HG03095 (cell line): ENCODE data around the gene CHST1.

ENCODE experiments used
- ATAC-seq: cut with Tn5 transposase; IDR thresholded peaks from one replicate; pipeline ENCODE4 v1.9.1; 2021; ENCODE audit warnings: moderate library complexity; ENCODE audit not compliant: unreplicated experiment

Gene CHST1

DNA sequence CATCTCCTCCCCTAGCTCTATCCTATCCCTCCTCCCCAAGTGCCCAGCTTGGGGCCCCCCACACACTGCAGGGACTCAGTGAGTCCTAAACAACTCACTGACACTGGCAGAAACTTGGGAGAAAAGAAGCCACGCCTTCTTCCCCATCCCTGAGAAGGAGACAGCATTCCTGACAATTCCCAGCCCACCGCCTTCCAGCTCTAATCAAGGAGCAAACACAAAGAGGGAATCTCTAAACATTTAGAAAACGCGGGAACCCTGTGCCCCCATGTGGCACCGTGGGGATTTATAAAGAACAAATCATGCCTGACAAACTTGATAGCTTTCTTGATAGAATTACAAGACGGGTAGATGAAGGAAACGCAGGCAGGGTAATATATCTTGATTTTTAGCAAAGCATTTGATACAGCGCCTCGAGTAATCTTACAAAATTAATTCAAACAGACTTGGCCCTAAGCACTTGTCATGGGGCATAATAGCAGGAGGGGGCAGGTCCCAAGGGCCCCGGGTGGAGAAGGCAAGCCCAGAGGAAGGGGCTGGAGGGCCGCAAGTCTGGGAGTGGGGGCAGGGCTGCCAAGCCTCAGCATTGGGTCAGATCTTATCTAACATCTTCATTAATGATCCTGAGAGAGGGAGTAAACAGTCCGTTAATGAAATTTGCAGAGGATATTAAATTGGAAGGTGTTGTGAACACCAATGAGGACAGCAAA, 4.5 kb downstream of the CHST1 start:
- ATAC-seq, result no peak

DNA sequence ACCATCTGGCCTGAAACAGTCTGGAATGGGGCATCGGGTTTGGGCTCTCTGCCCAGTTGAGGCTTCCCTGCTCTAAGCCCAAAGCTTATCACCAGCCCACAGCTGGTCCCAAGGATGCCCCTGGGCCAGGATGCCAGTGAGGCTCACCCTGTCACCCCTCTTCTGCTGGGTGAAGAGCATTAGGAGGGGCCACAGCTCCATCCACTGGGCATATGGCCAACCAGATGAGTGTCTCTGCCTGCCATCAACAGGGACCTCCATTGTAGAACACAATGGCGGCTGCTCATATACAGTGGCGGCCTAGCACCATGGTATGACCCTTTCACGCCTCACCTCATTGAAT, 5.6 kb downstream of the CHST1 start:
- ATAC-seq, result no peak

DNA sequence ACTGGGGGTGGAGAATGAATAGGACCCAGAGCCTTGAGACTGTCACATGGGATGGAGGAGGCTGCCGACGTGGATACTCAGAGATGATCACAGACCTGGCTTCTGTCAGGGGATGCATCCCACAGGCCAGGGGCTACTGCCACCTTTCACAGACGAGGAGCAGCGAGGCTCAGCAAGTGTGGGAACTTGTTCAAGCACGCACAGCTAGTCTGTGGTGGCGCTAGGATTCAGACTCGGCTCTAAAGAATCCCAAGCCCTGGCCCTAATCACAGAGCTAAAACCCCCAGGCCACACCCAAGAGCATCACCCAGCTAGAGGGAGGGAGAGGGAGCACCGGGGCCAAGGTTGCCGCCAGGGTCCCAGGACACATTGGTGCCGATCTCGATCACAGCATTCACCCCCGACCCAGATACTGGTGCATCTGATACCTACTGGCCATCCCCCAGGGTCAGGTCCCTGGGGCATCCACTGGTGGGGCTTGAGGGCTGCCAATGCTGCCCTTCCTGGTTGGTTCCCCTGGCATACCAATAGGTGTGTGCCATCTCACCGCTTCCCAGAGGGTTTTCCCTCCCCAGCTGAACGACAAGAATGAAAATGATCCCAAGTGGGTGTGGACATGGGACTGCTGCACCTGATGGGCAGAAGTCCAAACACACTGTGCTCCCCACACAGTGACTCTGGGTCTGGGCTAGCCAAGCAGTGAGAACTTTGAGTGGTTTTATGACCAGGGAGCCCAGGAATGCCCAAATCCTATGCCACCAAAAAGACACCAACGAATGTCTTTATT, 6.2 kb downstream of the CHST1 start:
- ATAC-seq, result no peak

DNA sequence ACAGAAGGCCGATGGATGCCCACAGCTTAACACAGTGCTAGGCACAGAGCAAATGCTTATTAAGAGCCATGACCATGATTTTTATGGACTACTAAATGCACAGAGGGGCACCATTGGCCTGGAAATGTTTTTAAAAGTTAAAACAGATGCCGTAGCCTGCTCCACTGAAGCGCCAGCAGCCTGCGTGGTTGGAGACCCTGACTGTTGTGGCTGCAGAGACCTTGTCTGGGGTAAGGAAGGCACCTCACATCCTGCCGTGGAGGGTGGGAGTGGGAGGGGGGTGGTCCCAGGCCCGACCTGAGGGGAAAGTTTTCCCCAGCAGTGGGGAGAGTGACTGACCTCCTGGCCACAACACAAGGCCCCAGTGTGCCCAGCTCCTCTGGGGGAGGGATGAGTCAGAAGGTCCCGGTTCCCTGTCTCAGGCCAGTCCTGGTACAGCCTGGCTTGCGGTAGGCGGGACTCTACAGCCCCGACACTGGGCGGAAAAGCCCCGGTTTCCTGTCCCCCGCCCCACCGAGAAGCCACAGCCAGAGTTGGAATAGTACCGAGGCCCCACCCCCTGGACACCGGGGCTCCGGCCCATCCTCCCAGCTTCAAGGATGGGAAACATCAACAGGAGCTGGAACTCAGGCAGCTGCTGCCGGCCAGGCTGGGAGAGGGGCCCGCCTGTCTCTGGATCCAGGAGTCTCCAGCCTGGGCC, 7.0 kb downstream of the CHST1 start:
- ATAC-seq, result peak; percentile 52

DNA sequence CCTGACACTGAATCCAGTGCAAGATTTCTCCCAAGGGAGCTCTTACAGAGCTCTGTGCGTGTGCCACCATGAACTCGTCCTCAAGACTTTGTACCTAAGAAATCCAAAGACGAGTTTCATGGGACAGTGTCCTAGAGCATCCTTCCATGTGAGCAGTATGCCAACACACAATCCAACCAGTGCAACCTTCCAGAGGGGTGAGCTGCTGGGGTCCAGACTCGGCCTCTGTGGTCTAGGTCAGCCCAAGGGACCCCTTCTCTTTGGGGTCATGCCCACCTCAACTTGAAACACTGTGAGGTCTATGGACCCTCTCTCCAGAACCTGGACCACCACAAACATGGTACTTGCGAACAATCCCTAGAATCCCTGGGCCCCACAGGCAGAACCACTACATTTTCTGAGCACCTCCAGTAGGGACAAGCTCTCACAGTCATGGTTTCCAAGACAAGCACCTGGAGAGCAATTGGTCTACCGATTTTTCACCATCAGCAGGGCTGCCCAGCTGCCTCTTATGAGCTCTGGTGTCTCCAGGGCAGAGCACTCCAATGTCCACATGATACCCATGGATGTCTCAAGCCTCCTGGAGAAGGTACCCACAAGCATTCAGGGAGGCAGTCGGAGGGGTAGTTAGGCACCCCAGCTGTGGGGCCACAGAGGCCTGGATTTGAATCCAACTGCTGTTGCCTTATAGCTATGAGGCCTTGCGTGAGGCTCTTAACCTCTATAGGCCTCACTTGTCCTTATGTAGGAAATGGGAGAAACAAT, 7.7 kb downstream of the CHST1 start:
- no peak for ATAC-seq

DNA sequence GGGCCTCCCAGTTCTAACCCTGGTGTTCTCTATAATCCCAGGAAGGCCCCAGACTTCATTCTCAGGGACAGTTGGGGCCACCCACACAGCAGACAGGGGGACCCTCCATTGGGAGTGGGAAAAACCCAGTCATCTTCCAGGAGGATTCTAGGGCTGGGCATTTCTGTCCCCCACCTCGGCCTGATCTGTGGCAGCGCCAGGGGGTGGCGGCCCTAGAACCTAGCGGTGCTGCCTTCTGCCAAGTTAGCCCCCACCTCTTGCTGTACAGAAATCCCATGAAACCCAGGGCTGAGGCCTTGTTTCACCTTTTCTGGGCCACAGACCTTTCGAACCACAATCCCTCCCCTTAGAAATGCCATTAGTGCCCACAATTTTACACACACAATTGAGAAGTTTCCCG, 9.6 kb downstream of the CHST1 start:
- no peak for ATAC-seq

DNA sequence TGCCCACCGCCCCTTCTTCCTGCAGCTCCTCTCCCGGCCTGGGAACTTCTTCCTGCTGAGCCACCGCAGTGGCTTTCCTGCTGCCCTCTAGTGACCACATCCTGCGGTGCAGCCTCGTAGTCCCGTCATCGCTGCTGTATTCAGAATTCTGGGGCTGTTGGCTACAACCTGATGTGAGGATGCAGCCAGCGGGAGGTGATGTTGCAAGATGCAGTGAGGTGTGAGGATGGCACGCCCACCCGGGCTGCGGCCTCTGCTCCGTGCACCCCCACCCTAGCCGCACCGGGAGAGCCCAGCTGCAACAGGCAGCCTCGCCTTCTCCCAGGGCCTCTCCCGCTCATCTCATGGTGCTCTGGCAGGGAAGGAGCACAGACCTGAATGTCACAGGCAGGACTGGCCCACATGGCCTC, 10.1 kb downstream of the CHST1 start:
- no peak for ATAC-seq

DNA sequence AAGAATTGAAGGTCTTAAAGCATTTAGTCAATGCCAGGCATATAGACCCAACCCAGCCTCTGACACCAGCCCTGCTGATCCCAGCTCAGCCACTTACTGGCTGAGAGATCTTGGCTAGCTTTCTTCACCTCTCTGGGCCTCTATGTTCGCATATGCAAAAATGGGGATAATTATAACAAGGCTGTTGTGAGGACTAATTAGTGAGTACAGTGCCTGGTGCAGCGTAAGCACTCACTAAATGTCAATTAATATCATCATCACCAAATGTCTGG, 10.5 kb downstream of the CHST1 start:
- ATAC-seq, result no peak

DNA sequence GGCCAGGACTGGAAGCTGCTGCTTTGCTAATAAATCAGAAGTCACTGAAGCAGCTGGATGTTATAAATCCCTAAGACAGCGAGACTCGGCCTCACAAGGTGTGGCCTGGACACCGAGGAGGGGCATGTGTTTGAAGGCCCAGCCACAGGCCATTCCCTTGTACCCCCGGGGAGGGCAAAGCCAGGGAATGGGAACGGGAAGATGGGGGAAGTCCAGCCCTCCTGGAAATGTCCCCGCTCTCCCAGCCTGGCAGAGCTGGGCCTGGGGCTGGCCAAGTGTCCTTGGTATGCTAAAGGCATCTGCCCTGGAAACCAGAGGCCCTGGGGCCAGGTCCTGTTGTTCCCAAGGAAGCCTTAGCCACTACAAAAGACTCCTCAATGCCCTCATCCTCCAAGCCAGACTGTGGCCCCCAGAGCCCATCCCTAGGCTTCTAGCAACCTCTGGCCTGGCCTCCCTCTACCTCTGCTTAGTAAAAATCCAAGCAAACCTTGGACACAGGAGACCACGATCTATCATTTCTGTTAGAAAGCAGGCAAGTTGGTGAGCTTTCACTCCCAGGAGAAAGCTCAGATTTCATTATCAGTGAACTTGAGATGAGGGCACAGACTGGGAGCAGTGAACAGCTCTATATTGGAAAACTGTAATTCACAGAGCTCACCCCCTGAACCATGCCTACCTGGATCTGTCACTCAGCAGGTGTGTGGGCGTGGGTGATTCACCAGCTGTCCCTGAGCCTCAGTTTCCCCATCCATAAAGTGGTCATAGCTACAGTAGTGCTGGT, 11.0 kb downstream of the CHST1 start:
- ATAC-seq, result no peak

DNA sequence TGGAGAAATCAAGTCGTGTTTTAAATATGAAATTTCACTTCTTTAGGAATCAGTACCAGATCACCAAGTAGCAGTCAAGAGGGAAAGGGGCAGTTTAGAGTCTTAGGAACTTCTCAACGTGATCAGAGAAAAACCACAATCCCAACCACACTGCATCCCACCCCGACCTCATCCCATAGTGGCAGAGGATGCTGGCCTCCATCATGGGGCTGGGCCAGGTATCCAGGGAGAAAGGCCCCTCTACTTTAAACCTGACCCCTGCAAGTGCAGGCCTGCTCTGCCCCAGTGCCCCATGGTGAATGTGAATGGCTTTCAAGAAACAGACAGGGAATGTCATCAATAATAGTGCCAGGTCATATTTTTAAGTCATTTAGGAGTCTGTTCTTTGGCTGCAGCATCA, 12.1 kb downstream of the CHST1 start:
- ATAC-seq, result no peak

DNA sequence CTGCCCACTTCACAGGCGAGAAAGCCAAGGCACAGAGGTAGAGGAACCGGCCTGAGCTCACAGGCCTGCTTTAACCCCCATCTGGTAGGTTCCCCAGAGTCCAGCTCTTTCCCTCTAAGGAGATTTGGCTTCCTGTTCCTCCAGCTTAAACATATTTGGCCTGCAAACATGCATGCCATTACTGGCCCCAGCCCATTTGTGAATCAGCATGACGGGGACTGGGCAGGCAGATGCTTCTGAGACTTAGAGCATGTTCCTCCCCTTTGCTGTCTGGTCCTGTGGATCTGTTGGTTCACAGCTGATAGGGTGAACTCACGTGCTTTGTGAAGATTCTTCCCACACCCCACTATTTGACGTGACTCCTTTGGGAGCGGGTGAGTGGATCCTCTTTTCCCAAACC, 12.6 kb downstream of the CHST1 start:
- ATAC-seq, result no peak

DNA sequence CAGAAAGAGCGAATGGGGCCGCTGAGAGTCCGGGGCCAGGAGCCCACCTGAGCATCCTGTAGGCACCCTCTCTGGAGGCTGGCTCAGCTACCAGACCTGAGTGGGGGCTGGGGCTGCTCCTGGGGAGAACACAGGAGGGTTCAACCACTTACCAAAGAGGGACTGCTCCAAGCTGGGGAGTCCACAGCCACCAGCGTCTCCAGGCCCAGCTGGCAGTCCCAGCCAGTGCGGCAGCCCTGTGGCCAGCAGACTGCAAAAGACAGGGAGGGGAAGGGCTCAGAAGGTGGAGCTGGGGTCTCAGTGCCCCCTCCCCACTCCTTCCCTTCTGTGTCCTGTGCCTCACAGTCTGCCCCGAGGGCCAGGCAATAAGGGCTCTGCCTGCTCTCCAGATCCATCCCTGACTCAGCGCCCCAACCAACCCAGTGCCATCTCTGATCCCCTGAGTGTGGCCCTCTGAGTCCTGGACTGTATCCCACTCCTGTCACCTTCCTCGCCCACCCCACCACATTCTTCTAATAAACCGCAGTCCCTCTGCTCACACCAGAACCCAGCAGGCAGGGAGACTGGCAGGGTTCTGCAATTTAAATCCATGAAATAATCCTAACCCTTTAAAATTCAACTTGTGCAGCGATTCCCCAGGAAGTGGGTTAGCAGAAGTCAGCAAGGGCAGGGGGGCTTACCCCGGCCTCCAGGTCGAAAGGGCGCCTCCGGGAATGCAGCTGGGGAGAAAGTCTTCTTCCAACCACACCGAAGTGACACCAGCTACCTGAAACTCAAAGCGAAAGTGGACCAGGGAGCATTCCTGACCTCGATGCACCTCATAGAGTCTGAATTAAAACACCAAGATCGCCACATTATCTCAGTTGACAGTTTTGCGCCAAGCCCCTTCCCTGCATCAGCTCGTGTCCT, 13.3 kb downstream of the CHST1 start:
- ATAC-seq, result no peak

DNA sequence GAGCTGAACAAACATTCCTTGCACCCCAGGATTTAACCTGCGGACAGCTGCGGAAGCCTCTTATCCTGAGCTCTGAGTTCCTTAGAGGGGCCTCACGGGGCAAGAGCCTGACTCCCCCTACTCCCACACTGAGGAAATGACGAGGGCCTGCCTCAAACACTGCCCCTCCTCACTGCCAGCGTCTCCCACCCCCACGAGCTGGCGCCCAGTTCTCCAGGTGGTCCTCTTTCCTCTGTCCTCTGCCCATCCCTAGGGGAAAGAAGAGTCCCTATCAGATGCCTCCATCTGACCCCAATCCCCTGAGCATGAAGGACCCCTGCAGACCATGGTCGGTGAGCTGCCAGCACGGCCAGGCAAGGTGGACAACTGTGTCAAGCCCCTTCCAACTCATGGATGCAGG, 14.3 kb downstream of the CHST1 start:
- ATAC-seq, result no peak

DNA sequence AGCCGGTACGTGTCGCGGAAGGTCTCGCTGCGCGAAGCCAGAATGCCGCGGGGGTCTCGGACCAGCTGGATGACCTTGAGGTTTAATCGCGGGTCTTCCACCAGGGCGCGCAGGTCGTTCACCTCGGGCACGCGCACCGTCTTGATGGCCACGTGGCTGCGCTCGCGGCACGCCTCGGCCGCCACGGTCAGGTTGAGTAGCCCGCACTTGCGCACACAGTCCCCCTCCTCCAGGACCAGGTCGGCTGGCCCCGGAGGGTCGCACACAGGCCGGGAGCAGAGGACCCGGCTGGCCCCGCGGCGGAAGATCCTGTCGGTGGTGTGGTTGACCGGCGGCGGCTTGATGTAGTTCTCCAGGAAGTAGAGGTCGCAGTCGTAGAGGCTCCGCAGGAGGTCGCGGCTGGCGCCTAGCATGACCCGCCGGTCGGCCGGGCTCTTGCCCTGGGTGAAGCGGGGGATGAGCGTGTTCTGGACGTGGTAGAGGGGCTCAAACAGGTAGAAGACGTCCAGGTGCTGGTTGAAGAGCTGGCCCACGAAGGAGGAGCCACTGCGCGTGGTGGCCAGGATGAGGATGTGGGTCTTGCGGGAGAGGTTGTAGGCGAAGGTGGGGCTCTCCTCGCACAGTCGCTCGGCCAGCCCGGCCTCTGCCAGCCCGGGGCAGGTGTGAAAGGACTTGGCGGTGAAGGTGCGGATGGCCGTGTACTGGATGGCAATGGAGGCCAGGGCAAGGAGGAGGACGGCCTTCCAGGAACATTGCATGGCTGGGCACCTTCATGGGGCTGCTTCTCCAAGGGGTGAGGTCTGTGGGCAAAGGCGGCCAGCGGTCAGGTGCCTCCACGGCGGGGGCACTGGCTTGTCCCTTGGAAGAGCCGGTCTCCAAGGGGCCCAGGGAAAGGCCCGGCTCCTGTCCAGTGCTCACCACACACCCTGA, 15.0 kb downstream of the CHST1 start:
- ATAC-seq, result no peak

DNA sequence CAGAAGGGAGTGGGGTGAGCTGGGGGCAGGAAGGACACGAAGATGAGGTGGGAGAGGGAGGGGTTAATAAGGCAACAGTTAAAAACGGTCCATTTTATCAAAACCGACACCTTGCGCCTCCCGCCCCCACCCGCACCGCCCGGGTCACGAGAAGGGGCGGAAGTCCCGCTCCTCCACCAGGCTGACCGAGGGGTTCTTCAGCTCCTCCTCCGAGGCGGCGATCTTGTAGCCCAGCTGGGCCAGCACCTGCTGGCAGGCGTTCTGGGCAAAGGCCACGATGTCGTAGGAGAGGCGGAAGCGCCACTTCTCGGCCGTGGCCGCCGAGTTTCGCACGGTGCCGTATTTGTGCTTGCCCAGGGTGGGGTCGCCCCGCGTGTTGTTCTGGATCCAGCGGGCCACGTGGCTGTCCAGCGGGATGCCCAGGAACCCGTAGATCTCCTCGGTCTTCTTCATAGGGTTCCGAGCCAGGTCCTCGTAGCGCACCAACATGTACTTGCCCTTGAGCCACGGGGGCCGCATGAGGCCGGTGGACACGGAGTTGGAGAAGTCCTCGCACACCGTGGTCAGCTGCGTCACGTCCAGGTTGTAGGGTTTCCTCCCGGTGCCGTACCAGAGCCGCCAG, 15.8 kb downstream of the CHST1 start:
- no peak for ATAC-seq

DNA sequence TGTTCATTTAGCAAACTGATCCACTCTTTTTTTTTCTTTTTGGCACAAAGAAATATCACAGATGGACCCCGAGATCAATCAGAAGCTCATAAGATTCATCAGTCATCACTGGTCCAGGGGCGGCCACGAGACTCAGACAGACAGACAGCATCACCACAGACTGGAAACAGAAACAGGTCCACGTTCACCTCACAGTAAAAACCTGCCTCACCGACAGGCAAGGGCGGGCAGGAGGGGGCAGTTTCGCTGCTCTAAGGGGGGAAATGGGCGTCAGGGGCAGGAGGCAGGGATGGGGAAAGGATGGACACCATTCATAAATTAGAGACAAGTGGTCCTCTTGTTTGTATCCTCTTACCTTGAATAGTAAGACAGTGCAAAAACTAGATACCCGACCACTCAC, 16.5 kb downstream of the CHST1 start:
- ATAC-seq, result no peak

DNA sequence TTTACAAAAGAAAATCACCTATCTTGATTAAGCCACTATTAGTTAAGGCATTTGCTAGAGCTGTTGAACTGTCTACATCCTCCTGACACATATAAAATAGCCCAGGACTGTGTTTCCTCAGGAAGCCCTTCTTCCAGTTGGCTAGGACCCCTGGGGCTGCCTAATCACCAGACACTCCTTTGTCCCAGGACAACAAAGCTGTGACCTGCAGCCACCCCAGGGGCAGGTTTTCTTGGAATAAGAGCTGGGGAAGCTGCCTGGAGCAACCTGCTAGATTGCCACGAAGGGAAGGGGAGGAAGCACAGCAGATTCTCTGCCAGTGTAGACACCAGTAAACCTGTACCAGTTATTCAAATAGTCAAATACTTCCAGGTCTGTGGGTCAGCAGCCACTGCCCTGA, 17.6 kb downstream of the CHST1 start:
- no peak for ATAC-seq

DNA sequence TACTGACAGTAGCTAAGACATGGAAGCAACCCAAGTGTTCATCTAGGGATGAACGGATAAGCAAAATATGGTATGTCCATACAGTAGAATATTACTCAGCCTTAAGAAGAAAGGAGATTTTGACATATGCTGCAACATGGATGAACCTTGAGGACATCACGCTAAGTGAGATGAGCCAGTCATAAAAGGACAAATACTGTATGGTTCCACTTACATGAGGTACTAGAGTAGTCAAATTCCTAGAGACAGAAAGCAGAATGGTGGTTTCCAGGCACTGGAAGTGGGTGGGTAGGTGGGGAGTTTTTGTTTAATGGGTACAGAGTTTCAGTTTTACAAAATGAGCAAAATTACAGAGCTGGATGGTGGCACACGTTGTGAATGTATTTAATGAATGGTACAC, 18.1 kb downstream of the CHST1 start:
- ATAC-seq, result no peak
